Smooth muscle cell (in vitro differentiated cells): ENCODE measurements around the gene KCNJ9. TPM values are rescaled to one million over a fixed set of nuclear protein-coding genes. Genes with fewer than 3 reads are reported as not detected.

ENCODE experiments used
- DNase-seq: peaks from one replicate; lab custom pipeline; 2025; ENCODE audit not compliant: unreplicated experiment; lab: John Stamatoyannopoulos, UW
- H2AFZ ChIP-seq: fragments of 200-600 bp; sonication (generic); 2 replicates; pipeline ENCODE4 v1.6.0; 2016; ENCODE audit warnings: antibody characterized with exemption, low read depth, mild to moderate bottlenecking
- H3F3A ChIP-seq: fragments of 200-600 bp; sonication (generic); 2 replicates; pipeline ENCODE4 v1.6.0; 2017; ENCODE audit warnings: antibody characterized with exemption, low read depth
- H3K27ac ChIP-seq: fragments of 200-600 bp; sonication (generic); 2 replicates; pipeline ENCODE4 v1.5.1; 2016; ENCODE audit warnings: low read depth, mild to moderate bottlenecking
- H3K27me3 ChIP-seq: fragments of 200-600 bp; sonication (generic); 2 replicates; pipeline ENCODE4 v1.6.1; 2016; ENCODE audit warnings: low read depth, mild to moderate bottlenecking
- H3K36me3 ChIP-seq: fragments of 200-600 bp; sonication (generic); 2 replicates; pipeline ENCODE4 v1.5.1; 2016; ENCODE audit warnings: low read depth
- H3K4me1 ChIP-seq: fragments of 200-600 bp; sonication (generic); 2 replicates; pipeline ENCODE4 v1.5.1; 2016; ENCODE audit warnings: low read depth
- H3K4me2 ChIP-seq: fragments of 200-600 bp; sonication (generic); 2 replicates; pipeline ENCODE4 v1.6.0; 2016; ENCODE audit warnings: mild to moderate bottlenecking
- H3K4me3 ChIP-seq: fragments of 200-600 bp; sonication (generic); 2 replicates; pipeline ENCODE4 v1.5.1; 2016; ENCODE audit warnings: mild to moderate bottlenecking
- H3K79me2 ChIP-seq: fragments of 200-600 bp; sonication (generic); 2 replicates; pipeline ENCODE4 v1.6.0; 2016; ENCODE audit warnings: low read depth, mild to moderate bottlenecking
- H3K9ac ChIP-seq: fragments of 200-600 bp; sonication (generic); 2 replicates; pipeline ENCODE4 v1.6.0; 2016; ENCODE audit warnings: low read depth
- H3K9me3 ChIP-seq: fragments of 200-600 bp; sonication (generic); replicated peaks from 2 replicates; pipeline ENCODE4 v1.5.1; 2016; ENCODE audit warnings: low read depth
- H4K20me1 ChIP-seq: fragments of 200-600 bp; sonication (generic); 2 replicates; pipeline ENCODE4 v1.6.0; 2016; ENCODE audit warnings: low read depth
- CTCF ChIP-seq: fragments of 200-600 bp; sonication (generic); IDR thresholded peaks from 2 replicates; pipeline ENCODE4 v1.5.1; 2017; ENCODE audit warnings: borderline replicate concordance, mild to moderate bottlenecking, antibody characterized with exemption; ENCODE audit not compliant: insufficient read depth, poor library complexity, severe bottlenecking
- WGBS: methylation state at CpG from one replicate; pipeline ENCODE4 v1.1.7; 2016; ENCODE audit warnings: low lambda C conversion rate; 5-methylcytosine and 5-hydroxymethylcytosine counted together
- polyA plus RNA-seq: library from polyadenylated mRNA; unstranded; fragments of >200 nt; fragmentation: Nextera tagmentation; extraction: Ambion mirVana; gene quantifications from 2 replicates; pipeline ENCODE4 v1.2.1, GENCODE V29; 2016
- total RNA-seq: library from RNA; depleted of rRNA; stranded (reverse); fragments of >200 nt; gene quantifications from 2 replicates; pipeline ENCODE4 v1.2.3, GENCODE V29; 2014

KCNJ9 gene
- total and polyA plus RNA-seq, 2 experiments from 2014 or later = not detected

- no peak overlapping the region for H3K27ac ChIP-seq
- H3K9me3 ChIP-seq = no peaks in the 10 kb centered on the region
- H3K79me2 ChIP-seq = no peaks in the 10 kb centered on the region
- no peaks in the 10 kb centered on the region for H4K20me1 ChIP-seq
- no peak overlapping the region for H2AFZ ChIP-seq
- no peaks in the 10 kb centered on the region for H3K27me3 ChIP-seq
- H3K9ac ChIP-seq = no peak overlapping the region
- DNase-seq = no peak
- peaks cover 43% of the 10 kb centered on the region for H3K4me1 ChIP-seq
- no peak overlapping the region for H3K4me3 ChIP-seq
- no peaks in the 10 kb centered on the region for H3K36me3 ChIP-seq
- WGBS = 87% methylated on average over 8 of the region's 8 CpGs
- no peak overlapping the region for H3K4me2 ChIP-seq
- no peak for TF ChIP-seq CTCF
- no peaks in the 10 kb centered on the region for H3F3A ChIP-seq
These were observed 32.1 kb downstream of the KCNJ9 start for GRCh38 chr1:160113407-160113806.

- H3K4me3 ChIP-seq = no peak overlapping the region
- H3K27ac ChIP-seq = no peak overlapping the region
- H3K4me2 ChIP-seq = no peak overlapping the region
- H3K27me3 ChIP-seq = no peaks in the 10 kb centered on the region
- H2AFZ ChIP-seq = no peak overlapping the region
- 74% methylated on average over 4 of the region's 4 CpGs for WGBS
- H3K9ac ChIP-seq = no peak overlapping the region
- no peaks in the 10 kb centered on the region for H3F3A ChIP-seq
- DNase-seq = no peak
- H3K9me3 ChIP-seq = no peaks in the 10 kb centered on the region
- no peaks in the 10 kb centered on the region for H3K36me3 ChIP-seq
- H3K79me2 ChIP-seq = no peaks in the 10 kb centered on the region
- no peaks in the 10 kb centered on the region for H4K20me1 ChIP-seq
- H3K4me1 ChIP-seq = peaks cover 46% of the 10 kb centered on the region
- no peak for TF ChIP-seq CTCF
These were observed 32.7 kb downstream of the KCNJ9 start for GRCh38 chr1:160114085-160114484.

- Histone ChIP-seq H3K79me2 (no peaks in the 10 kb centered on the region), H3K9ac (no peak within 1 kb of the TSS), H3K9me3 (no peaks in the 10 kb centered on the region), H3K4me1 (peaks cover 34% of the 10 kb centered on the region), H2AFZ (no peak within 1 kb of the TSS), H4K20me1 (no peaks in the 10 kb centered on the region), H3F3A (no peaks in the 10 kb centered on the region), H3K27ac (no peak within 1 kb of the TSS), H3K36me3 (no peaks in the 10 kb centered on the region), H3K4me2 (no peak within 1 kb of the TSS), H3K27me3 (no peaks in the 10 kb centered on the region), H3K4me3 (no peak within 1 kb of the TSS)
- DNase-seq = no peak
- no peak for TF ChIP-seq CTCF
- WGBS = 42% methylated on average over 12 of the region's 16 CpGs
These were observed 34.4 kb downstream of the KCNJ9 start, which contains the start of gene ATP1A2 for GRCh38 chr1:160115545-160116282. ATP1A2 (plus strand) TSS chr1:160115759; CDS start chr1:160115862, 103 bp downstream.
